K562 (cell line): ENCODE measurements around the gene ARMC7.

Experiments
- ILK ChIP-seq: fragments of 450-650 bp; IDR thresholded peaks from 2 replicates; pipeline ENCODE4 v1.6.1; 2016; ENCODE audit warnings: missing genetic modification characterization, low read depth, mild to moderate bottlenecking, missing compliant biosample characterization, moderate library complexity, borderline replicate concordance
- LEF1 ChIP-seq: fragments of 450-650 bp; IDR thresholded peaks from 2 replicates; pipeline ENCODE4 v1.6.1; 2016; ENCODE audit warnings: mild to moderate bottlenecking
- PBX2 ChIP-seq, 2 experiments: IDR thresholded peaks in 1 of 2; conservative IDR thresholded peaks in 1 of 2; 2 replicates each; pipeline ENCODE4 v1.6.1; 2016; ENCODE audit warnings: low read depth in 2 of 2, mild to moderate bottlenecking in 1 of 2, missing compliant biosample characterization in 1 of 2, missing genetic modification characterization in 1 of 2, moderate library complexity in 1 of 2
- POLR2AphosphoS5 ChIP-seq: IDR thresholded peaks from 2 replicates; pipeline ENCODE4 v1.6.1; 2011; ENCODE audit warnings: mild to moderate bottlenecking, low read depth, low read length, moderate library complexity; ENCODE audit not compliant: control insufficient read depth, insufficient read depth
- TCF7 ChIP-seq: sonication (generic); IDR thresholded peaks from 2 replicates; pipeline ENCODE4 v1.6.1; 2016; ENCODE audit warnings: antibody characterized with exemption, borderline replicate concordance
- ZNF143 ChIP-seq: sonication (generic); formaldehyde crosslinking; IDR thresholded peaks from 2 replicates; pipeline ENCODE4 v1.9.0; 2022; ENCODE audit warnings: mild to moderate bottlenecking, missing genetic modification reagents
- ZNF785 ChIP-seq: fragments of 250-450 bp; sonication (Bioruptor Pico); IDR thresholded peaks from 2 replicates; pipeline ENCODE4 v1.4.0; 2020; ENCODE audit warnings: mild to moderate bottlenecking
- TF ChIP-seq, protein P1 (sequence below), 2 experiments: fragments of 450-650 bp in 1 of 2; sonication (generic) in 1 of 2; formaldehyde crosslinking in 1 of 2; IDR thresholded peaks in 1 of 2; conservative IDR thresholded peaks in 1 of 2; 2 replicates each; pipeline versions ENCODE4 v1.6.1 to v1.8.1; 2016 to 2023; ENCODE audit warnings: mild to moderate bottlenecking in 2 of 2, moderate library complexity in 2 of 2, inconsistent platforms in 1 of 2, missing genetic modification reagents in 1 of 2

DNA sequence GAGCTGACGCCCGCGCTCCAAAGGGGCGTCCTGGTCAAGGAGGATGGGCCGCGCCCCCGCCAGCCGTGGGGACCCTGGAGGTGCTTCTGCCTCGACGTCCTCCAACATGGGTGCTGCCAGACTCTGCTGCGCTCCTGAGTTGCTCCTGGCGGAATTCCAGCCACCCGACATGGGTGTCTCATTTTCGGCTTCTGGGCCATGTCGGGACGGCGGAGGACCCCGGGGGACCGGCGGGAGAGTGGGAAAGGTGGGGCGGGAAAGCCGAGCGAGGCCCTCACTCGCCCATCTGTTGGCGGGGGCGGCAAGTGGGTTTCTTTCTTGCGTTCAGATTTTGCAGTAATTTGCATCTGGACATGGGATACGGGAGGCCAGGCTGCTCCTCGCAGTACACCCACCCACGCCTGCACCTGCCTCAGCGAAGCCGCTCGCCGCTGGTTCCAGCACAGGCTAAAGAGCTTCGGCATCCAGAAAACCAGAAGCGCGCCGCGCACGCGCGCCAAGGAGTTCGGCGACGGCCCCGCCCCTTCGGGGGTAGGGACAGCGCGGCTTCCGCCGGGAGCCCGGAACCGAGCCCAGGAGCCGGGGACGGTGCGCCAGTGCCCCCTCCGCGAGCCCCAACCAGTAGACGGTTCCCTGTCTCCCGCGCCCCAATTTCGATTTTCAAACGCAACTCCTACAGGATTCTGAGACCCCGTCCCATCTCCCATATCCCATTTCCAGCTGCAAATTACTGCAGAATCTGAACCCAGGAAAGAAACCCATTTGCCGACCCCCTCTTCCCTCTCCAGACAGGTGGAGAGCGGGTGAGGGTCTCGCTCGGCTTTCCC is at the start of gene ARMC7:
- no peak for TF ChIP-seq PBX2 (CRISPR knock-in tag; IDR thresholded peaks at IDR 0.05; ENCODE audit: low read depth)
- no peak for TF ChIP-seq PBX2 (tag; conservative IDR thresholded peaks at IDR 0.05; ENCODE audit: low read depth)
- no peak for TF ChIP-seq LEF1
- TF ChIP-seq TCF7, result no peak
- no peak for TF ChIP-seq ZNF143
- no peak for TF ChIP-seq ZNF785 (CRISPR knock-in tag)
- TF ChIP-seq POLR2AphosphoS5, result peak; percentile 73
- TF ChIP-seq, protein P1, sequence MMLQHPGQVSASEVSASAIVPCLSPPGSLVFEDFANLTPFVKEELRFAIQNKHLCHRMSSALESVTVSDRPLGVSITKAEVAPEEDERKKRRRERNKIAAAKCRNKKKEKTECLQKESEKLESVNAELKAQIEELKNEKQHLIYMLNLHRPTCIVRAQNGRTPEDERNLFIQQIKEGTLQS (IDR thresholded peaks at IDR 0.05), result no peak
- TF ChIP-seq, protein P1 (CRISPR knock-in tag; conservative IDR thresholded peaks at IDR 0.05), result 0 out of 2 replicates have a peak, but pooled peaks have one; percentile 54
- TF ChIP-seq ILK, result no peak
